Germinal center (tissue), 1 donor: Measurements from ENCODE around the gene NOXRED1.

ENCODE experiments used
- DNase-seq: peaks from one replicate; pipeline ENCODE4 v3.0.0; 2012; ENCODE audit warnings: mixed read lengths, low spot score

Gene NOXRED1

GRCh38 chr14:77344377-77344996 lies 78.8 kb downstream of the NOXRED1 start:
- DNase-seq = no peak
